Erythroblast (primary cell): Measurements from ENCODE around the gene JAZF1.

Experiments used
- GATA1 ChIP-seq: IDR thresholded peaks from 2 replicates; pipeline ENCODE4 v1.6.1; 2011; ENCODE audit warnings: low read depth, mild to moderate bottlenecking, control low read depth, low read length, moderate library complexity
- POLR2A ChIP-seq: IDR thresholded peaks from 2 replicates; pipeline ENCODE4 v1.6.1; 2011; ENCODE audit warnings: mild to moderate bottlenecking, low read length

- TF ChIP-seq POLR2A = no peak
- TF ChIP-seq GATA1 = no peak
These were observed 210.2 kb downstream of the JAZF1 start for GRCh38 chr7:27970350-27970749.
